OCI-LY3 (cell line): Measurements from ENCODE around the gene DCTN2.

Source experiments
- CTCF ChIP-seq: fragments of 200-600, 300-600 bp; sonication (generic); IDR thresholded peaks from 2 replicates; pipeline ENCODE4 v1.5.1; 2014; ENCODE audit warnings: antibody characterized with exemption, low read length, low read depth
- EZH2phosphoT487 ChIP-seq: fragments of 200-600 bp; shearing (Covaris generic); IDR thresholded peaks from 2 replicates; pipeline ENCODE4 v1.6.1; 2018; ENCODE audit warnings: antibody characterized with exemption, mixed run types, low read depth

DNA sequence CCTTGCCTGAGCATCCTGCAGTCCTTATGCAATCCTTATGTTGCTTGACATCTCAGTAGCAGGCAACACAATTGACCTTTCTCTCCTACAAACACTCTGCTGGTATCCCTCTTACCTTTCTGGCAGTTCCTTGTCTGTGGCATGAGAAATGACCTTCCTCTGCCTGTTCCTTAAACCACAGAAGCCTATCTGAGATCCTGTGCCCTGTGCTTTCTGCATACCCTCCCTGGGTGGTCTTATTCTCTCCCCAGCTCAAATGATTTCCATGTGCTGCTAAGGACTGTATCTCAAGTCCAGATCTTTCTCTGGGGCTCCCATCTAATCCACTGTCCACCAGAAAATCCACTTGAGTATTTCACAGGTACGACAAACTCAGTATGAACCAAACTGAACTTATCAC, 65.3 kb downstream of the DCTN2 start:
- no peak for TF ChIP-seq CTCF
- no peak for TF ChIP-seq EZH2phosphoT487
